HCEC 1CT (cell line): ENCODE measurements around the gene ZBTB16.

Experiments used
- DNase-seq: peaks from one replicate; pipeline ENCODE4 v3.0.0-alpha.2; 2017

ZBTB16 gene, protein sequence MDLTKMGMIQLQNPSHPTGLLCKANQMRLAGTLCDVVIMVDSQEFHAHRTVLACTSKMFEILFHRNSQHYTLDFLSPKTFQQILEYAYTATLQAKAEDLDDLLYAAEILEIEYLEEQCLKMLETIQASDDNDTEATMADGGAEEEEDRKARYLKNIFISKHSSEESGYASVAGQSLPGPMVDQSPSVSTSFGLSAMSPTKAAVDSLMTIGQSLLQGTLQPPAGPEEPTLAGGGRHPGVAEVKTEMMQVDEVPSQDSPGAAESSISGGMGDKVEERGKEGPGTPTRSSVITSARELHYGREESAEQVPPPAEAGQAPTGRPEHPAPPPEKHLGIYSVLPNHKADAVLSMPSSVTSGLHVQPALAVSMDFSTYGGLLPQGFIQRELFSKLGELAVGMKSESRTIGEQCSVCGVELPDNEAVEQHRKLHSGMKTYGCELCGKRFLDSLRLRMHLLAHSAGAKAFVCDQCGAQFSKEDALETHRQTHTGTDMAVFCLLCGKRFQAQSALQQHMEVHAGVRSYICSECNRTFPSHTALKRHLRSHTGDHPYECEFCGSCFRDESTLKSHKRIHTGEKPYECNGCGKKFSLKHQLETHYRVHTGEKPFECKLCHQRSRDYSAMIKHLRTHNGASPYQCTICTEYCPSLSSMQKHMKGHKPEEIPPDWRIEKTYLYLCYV

DNA sequence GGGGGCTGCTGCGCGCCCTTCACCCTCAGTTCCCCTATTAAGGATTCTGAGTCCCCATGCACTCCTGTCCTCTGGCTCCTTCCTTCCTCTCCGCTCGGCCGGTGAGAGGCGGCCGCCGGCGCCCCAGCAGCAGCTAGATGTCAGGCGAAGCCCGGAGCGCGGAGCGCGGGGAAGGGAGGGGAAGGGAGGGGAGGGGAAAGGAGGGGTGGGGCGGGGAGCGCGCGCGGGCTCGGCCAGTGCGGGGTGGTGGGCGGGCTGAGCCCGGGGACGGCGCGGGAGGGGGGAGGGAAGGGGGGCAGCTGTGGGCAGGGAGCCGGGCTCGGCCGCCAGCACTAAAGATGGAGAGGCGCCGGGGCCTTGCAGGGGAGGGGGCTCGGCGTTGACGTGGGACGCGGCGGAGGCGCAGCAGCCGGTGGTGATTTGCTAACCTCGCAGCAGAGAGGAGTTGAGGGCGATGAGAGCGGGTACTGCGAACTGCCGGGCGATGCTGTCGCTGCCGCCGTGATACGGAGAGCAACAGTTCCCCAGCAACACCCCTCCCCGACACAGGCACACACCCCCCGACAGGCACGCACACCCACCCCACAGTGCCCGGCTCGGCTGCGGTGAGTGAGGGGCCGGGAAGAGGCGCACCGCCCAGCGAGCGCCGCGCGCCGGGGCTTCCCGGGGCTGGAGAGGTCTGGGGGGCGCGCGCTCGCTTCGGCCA, at the start of gene ZBTB16:
Gene ZBTB16, plus strand, starts transcription at position 434 of the 706 bp plus-strand sequence. CDS start 3,590 bp downstream, outside the sequence.
- DNase-seq = peak; percentile 78

DNA sequence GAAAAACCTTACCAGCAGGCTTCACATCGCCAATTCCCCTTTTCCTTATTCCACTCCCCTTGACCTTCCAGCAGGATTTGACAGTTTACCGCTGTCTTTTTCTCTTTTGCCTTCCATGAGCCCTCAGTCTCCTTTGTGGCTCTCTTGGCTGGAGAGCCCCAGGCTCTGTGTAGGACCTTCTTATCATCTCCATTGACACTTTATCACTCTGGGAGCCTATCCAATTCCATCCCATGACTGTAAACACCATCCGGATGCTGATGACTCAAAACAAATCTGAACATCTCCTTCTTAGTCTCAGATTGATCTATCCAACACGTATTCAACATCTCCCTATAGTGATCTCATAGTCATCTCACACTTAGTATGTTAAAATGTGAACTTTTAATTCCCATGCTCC, 48.6 kb upstream of the ZBTB16 start:
- no peak for DNase-seq

DNA sequence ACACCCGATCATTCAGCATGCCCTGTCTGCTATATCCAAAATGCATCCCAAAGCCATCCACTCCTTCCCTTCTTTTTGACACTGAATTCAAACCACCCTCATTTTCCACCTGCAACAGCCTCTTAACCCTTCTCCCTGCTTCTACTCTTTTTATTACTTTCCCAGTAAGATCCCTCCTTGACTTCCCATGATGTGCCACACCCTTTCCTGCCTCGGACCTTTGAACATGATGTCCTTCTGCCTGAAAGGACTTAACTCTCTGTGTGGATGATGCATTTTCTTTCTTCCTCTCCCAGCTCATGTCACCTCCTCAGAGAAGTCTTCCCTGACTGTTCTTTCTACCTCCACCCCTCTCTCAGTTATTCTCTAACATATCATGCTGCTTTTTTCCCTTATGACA, 48.1 kb upstream of the ZBTB16 start:
- no peak for DNase-seq

DNA sequence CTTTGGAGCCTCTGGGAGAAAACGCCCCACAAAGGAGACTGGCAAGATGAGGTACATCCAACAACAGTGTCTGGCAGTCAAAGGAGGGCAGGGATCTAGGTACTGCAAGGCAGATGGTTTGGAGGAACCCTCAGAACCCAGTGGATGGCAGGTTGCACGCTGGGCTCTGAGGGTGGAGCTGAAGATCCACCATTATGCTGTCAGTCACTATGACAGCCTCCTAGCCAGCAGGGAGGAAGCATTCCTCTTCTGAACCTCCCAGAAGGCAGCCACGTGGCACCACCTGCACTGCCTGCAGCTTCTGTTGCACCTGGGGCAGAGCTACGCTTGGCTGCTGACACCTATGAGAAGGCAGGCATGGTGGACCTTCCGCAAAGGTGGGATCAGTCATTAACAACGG, 44.4 kb upstream of the ZBTB16 start:
- DNase-seq = no peak

DNA sequence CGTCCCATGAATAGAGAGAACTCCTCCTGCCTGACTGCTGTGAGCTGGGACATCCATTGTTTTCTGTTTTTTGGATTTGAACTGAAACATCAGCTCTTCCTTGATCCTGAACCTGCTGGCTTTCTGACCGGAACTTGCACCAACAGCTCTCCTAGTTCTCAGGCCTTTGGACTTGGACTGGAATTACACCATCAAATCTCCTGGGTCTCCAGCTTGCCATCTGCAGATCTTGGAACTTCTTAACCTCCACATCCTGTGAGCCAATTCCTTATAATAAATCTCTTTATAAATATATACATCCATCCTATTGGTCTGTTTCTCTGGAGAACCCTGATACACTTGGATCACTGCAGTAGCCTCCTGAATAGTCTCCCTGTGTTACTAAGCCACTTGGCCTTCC, 42.5 kb upstream of the ZBTB16 start:
- DNase-seq = no peak

DNA sequence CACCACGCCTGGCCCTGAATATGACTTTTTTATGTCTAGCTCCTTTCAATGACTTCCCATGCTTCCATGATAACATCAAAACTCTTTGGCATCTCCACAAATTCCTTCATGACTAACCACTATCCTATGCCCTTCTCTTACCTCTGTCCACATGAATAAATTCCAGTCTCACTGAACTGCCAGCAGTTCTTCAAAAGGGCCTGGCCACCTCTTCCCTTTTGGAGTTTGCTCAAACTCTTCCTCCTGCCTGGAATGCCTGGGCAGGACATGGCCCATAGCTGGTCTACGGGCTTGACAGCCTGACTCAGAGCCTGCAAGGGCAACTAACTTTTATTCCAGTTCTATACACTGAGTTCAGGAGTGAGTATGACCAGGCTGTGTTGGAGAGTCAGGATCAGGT, 41.8 kb upstream of the ZBTB16 start:
- peak; percentile 16 for DNase-seq

DNA sequence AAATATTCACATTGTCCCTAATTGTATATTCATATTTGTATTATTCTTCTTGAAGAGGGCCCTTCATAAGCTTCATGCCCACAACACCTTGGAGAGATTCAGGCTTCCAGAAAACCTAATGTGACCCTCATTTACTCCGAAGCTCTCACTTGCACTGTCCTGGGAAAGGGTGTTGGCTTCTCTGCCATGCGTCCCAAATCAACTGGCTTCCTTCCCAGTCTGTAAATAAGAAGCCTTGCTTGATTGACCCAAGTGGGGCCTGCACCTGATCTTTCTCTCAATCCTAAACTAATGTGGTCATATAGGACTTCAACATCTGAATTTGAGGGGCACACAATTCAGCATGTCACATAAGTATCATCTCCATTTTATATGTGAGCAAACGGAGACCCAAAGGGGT, 40.5 kb upstream of the ZBTB16 start:
- DNase-seq = no peak

DNA sequence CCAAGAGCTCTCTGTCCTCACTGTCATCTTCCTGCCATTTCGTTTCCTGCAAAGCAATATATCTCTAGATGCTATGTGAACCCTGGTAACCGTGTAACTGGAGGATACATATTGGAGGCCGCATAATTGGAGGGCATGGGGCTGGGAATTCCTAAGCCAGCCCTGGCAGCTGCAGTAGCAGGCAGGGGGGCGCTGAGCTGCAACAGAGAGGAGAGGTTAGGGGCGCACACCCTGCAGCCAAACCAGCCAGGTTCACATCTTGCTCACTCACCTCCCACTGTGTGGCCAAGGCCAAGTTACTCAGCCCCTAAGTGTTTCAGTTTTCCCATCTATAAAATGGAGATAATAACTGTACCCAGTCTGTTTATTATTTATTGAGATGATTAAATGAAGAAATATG, 39.9 kb upstream of the ZBTB16 start:
- DNase-seq = no peak

DNA sequence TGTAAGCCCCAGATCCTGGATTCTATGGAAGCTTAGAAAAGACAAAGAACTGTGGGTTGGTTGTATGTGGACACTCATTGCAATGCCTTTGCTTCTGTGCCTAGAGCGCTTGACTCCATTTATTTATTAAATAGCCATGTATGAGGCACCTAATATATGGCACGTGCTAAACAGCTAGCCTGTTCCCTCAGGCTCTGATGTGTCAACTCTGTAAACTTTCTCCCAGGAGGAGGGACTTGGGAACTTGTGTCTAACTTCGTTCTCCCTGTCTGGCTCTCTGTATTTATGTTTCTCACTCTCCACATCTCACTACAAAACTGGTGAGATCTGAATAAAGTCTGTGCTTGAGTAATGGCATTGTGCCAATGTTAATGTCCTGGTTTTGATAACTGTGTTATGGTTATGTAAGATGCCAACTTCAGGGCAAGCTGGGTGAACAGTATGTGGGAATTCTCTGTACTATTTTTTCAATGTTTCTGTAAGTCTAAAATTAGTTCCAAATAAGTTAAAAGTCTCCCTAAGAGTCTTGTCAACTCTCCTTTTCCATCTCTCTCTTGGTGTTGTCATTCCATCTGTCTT, 34.1 kb upstream of the ZBTB16 start:
- DNase-seq = no peak

DNA sequence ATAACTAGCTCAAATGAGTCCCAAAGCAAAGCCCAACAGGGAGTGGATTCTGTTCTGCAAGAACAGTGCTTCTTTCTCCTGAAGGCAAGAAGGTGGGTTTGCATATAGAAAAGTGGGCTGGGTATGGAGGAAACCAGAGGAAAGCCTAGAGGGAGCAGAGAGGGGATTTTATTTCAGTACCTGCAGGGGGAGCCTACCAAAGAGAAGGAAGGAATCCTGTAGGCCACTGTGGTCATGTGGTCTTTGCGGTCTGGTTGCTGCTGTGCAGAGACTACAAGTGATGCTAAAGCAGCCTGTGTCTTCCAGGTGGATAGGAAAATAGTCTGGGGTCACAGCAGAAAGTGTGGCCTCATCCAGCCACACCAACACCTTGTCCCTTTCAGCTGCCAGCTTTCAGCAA, 33.2 kb upstream of the ZBTB16 start:
- DNase-seq = peak; percentile 26

DNA sequence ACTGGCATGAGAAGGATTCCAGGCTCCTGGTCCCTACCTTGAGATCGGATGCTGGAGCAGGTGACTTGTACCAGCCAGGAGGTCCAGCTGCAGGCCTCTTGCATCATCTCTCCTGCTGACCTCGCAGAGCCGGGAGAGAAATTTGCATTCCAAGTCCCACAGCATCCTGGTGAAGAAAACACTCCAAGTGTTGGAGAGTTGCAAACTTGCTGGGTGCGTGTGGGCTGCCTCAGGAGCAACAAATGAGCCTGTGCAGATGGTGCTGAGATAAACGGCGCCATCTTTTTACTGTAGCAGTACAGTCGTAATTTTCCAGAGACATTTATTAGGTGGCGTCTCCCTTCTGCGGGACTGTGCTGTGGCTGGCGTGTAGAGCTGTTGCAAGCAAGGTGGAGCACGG, 32.1 kb upstream of the ZBTB16 start:
- no peak for DNase-seq

DNA sequence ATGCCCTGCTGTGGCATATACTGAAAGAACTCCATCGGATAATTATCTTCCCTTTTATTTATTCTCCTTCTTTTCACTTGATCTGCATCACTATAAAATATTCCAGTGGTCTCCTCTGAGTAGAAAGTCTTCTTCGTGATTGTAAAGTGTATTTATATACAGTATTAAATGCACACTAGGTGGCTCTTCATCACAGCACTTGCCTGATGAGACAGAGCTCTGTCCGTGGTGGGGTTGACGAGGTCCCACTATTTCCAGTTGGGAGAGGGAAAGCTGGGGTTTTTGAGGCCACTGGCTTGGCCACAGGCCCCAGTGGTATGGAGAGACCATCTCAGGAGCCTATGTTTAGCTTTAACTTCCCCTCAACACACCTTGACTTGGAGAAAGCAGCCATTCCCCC, 31.6 kb upstream of the ZBTB16 start:
- DNase-seq = no peak

DNA sequence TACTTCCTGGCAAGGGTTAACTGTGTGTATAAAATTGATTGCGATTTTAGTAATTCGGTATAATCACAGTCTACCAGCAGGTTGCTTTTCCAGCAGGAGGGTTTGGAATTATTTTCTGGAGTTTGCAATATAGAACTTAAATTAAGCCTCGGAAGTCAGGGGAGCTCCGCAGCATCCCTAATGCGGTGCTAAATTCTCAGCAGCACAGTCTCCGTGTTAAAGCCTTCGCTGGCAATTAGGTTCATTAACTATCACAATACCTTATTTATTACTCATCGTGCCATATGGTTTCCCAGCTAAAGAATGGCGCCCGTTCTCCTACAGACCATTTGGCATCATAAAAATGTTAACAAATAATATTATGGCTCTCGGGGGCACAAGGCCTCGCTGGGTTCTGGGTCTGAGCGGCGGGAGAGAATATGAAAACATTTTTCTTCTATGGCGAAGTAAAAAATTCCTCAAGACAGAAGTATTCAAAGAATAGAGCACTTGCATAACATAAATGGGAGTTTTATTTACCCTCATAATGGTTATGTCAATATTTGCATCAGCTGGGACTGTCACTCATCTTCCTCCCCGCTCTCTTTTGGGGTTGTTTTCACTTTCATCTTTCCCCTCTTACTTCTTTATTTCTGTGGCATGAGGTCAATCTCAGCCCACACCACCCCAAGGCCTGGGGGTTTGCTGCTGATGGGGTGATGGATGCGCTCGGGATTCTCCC, 28.1 kb upstream of the ZBTB16 start:
- DNase-seq = no peak

DNA sequence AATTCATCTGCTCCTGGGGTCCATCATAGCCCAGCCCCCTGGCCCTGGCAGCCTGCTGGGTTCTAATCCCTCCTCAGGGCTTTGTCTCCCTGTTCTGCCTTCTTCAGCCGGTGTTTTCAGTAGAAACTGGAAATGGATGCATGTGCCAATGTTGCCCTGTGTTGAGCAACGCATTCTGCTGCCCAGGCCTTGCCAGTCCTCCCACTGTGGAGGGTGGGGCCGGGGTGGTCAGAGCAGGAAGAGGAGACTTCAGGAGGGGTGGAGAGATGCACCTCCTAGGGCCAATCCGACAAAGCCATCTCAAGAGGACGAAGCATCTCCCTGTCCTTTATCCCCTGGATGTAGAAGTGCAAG, 27.6 kb upstream of the ZBTB16 start:
- DNase-seq = no peak

DNA sequence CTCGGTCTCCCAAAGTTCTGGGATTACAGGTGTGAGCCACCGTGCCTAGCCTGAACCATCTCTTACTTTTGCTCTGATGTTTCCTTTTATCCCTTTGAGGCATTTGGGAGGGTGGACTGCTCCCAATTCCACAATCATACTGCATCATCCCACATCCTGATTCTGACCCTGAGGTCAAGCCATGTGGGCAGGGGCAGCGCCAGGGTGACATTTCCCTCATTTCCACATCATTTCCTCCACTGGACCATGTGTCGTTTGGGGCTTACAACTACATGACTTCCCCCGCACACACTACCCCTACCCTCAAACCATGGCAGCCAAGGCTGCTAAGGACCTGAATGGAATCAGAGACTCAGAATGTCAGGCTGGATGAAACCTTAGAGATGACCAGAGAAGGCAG, 26.4 kb upstream of the ZBTB16 start:
- DNase-seq = no peak

DNA sequence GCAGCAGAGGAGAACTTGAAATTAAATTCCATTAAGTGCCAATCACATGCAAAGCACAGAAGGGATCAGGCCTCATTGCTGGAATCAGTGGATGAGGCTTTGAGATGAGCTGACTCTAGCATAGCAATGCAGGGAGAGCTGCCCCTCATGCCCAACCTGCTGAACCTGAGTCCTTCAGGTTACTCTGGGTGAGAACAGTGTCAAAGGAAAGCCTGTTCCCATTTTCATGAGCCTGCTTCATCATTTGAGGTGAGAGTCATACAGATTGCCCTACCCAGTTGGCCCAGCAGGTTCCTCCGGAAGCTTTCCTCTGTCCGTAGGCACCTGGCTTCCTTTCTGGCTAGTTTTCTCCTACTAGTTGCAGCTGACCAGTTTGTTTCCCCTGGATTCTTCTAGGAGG, 25.9 kb upstream of the ZBTB16 start:
- DNase-seq = no peak

DNA sequence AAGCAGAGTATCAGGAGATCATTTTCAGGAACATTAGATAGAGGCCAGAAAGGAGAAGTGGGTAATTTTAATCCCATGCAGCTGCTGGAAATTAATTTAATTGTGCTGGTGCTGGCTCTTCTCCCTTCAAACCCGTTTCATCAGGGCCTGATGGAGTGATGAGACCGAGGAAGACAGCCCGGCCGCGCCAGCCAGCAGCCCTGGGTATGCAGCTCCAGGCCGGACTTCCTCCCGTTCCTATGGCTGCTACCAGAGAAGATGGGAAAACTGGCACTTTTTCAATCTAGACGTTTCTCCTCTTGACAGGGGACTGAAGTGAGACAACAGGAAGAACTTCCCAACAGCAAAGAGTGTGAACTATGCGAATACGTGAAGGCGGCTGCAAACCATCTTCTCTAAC, 24.6 kb upstream of the ZBTB16 start:
- DNase-seq = no peak

DNA sequence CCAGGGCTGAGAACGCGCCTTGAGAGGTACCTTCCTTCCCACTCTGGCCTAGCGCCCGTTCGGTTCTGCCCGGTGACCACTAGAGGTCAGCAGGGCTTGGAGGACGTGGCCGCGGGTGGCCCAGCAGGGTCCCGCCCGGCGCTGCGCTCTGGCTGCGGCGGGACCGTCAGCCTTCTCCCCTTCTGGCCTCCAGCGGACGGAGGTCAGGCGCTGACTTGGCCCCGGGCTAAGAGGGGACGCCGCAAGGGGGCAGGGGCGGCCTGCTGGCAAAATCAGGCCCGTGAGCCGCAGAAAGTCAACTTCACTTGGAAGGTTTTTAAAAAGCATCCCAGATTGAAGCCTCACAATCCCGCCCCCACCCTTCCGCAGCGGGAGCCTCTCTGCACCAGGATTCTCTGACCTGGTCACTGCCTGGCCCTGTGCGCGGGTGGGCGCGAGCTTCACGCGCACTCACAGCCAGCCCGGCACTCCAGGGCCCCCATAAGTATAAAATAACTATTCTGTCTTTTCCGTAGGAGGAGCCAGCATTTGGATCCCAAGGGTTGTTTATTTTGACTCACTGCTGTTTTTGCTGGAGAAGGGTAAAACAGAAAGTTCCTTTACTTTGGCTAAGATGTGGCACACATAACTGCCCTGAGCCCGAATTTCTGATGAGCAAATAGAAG, 23.2 kb upstream of the ZBTB16 start:
- peak; percentile 82 for DNase-seq

DNA sequence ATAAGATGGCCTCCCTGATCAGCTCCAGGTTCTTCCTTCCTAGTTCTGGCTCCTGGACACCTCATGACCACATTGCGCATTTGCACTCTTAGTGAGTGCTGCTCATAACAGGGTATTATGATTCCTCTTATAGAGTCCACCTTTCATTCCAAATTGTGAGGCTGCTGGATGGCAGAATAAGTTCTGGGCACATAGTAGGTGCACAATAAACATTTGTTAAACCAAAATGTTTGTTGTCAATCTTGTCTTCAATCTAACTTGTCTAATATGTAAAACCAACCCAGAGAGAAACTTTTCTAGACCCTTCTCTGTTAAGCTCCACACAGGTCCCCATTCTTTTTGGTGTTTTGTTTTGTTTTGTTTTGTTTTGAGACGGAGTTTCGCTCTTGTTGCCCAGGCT, 22.6 kb upstream of the ZBTB16 start:
- no peak for DNase-seq

DNA sequence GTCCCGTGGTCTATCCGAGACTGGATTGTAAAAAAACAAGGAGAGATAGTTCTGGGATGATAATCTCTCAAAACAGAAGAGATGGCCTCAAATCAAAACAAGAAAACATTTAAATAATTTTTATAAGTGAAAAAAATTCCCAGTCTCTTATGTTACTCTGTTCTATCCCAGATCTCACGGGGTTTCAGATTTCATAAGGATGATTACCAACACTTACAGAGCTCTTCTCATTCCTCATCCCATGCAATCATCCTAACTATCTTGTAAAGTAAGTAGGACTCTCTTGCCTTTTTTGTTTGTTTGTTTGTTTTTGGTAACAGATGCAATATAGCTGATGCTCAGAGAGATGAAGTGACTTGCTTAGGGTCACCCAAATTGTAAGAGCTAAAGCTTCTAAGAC, 20.0 kb upstream of the ZBTB16 start:
- DNase-seq = no peak

DNA sequence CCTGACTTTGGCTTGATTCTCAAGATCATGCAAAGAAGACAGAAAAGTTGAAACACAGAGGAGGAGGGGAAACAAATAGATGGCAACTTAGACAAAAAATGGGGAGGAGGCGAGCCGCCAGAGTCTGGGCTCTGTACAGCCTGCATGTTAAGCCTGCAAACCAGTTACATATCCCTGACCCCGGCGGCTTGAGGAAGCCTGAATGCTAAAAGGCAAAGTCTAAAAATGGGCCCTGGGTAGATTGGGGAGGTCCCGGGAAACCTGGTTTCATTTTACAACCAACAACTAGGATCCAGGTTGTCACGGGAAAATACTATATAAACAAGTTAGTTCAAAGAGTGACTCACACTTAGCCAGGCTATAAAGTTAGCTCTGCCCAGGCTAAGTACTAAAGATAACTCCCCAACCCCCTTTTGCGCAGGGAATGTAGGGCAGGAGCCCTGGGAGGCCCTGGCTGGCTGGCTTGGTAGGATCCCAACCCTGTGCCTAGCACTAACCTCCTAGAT, 18.8 kb upstream of the ZBTB16 start:
- peak; percentile 81 for DNase-seq

DNA sequence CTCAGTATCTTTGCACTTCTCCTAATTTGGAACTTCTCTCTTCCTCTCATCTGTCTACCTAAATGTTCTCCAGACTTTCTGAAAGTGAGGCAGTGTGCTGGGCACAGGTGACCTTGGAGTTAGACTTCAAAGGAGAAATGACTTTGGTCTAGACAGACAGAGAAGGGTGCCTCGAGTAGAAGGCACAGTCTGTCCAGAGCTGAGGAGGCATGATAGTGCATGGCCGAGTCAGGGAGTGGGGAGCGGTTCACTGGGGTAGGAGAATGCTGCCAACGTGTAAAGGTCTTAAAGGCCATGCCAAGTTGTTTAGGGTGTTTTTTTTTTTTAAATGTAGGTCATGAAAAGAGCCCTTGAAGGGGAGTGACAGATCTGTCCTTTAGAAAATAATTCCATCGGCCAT, 17.3 kb upstream of the ZBTB16 start:
- no peak for DNase-seq
